Suppressor macrophage treated with lipopolysaccharide for 4 hours (primary cell): ENCODE measurements around the gene GUCY1B1.
"Not testable (repeated sequence)": the region's sequence is repeated elsewhere in the genome, so short reads cannot be mapped to it uniquely, and the experiment has no call there.

Experiments
- DNase-seq: peaks from one replicate; pipeline ENCODE4 v3.0.0-alpha.2; 2020

GUCY1B1 gene

GRCh38 chr4:155763551-155763950 lies 4.7 kb downstream of the GUCY1B1 start:
- peak; percentile 62 for DNase-seq

- DNase-seq: no peak
Measured at GRCh38 chr4:155765149-155765548, 6.3 kb downstream of the GUCY1B1 start.

- DNase-seq: no peak
Measured at GRCh38 chr4:155766622-155767021, 7.8 kb downstream of the GUCY1B1 start.

- no peak for DNase-seq
Measured at GRCh38 chr4:155768370-155768769, 9.5 kb downstream of the GUCY1B1 start.

- DNase-seq: peak; percentile 62
Measured at GRCh38 chr4:155769090-155769489, 10.3 kb downstream of the GUCY1B1 start.

GRCh38 chr4:155772459-155773195 lies 13.8 kb downstream of the GUCY1B1 start:
- no peak for DNase-seq

- DNase-seq: no peak
Measured at GRCh38 chr4:155773196-155773800, 14.5 kb downstream of the GUCY1B1 start.

- DNase-seq: no peak
Measured at GRCh38 chr4:155774033-155774432, 15.2 kb downstream of the GUCY1B1 start.

- DNase-seq: no peak
Measured at GRCh38 chr4:155777971-155778735, 19.3 kb downstream of the GUCY1B1 start.

GRCh38 chr4:155780775-155781174 lies 22.0 kb downstream of the GUCY1B1 start:
- no peak for DNase-seq

- no peak for DNase-seq
Measured at GRCh38 chr4:155781249-155781831, 22.5 kb downstream of the GUCY1B1 start.

- DNase-seq: no peak
Measured at GRCh38 chr4:155784637-155785036, 25.8 kb downstream of the GUCY1B1 start.

GRCh38 chr4:155785828-155786227 lies 27.0 kb downstream of the GUCY1B1 start:
- DNase-seq: no peak

- DNase-seq: peak; percentile 69
Measured at GRCh38 chr4:155787113-155787710, 28.4 kb downstream of the GUCY1B1 start.

GRCh38 chr4:155789391-155789790 lies 30.6 kb downstream of the GUCY1B1 start:
- no peak for DNase-seq

- no peak for DNase-seq
Measured at GRCh38 chr4:155789982-155790381, 31.2 kb downstream of the GUCY1B1 start.

- no peak for DNase-seq
Measured at GRCh38 chr4:155794589-155795236, 35.9 kb downstream of the GUCY1B1 start.

- DNase-seq: no peak
Measured at GRCh38 chr4:155795991-155796390, 37.2 kb downstream of the GUCY1B1 start.

- not testable (repeated sequence) for DNase-seq
Measured at GRCh38 chr4:155797581-155797980, 38.8 kb downstream of the GUCY1B1 start.

GRCh38 chr4:155799116-155799793 lies 40.4 kb downstream of the GUCY1B1 start:
- no peak for DNase-seq

GRCh38 chr4:155799794-155800123 lies 40.9 kb downstream of the GUCY1B1 start:
- no peak for DNase-seq
